Type B pancreatic cell (in vitro differentiated cells): ENCODE results near the gene LHX6. TPM values are rescaled to one million over a fixed set of nuclear protein-coding genes. Genes with fewer than 3 reads are reported as not detected.

Source experiments
- DNase-seq: peaks from one replicate; pipeline ENCODE4 v3.0.0; 2021; ENCODE audit warnings: mixed read lengths; ENCODE audit not compliant: unreplicated experiment; ENCODE audit errors: extremely low spot score
- H3K27ac Mint-ChIP-seq: 2 replicates; pipeline ENCODE4 v1.8.0; 2021; ENCODE audit warnings: mild to moderate bottlenecking, mixed read lengths
- H3K27me3 Mint-ChIP-seq: 2 replicates; pipeline ENCODE4 v1.8.0; 2021; ENCODE audit warnings: mixed read lengths
- H3K36me3 Mint-ChIP-seq: 2 replicates; pipeline ENCODE4 v1.8.0; 2021; ENCODE audit warnings: mixed read lengths
- H3K4me1 Mint-ChIP-seq: one replicate; pipeline ENCODE4 v1.8.0; 2021; ENCODE audit warnings: mixed read lengths; ENCODE audit not compliant: unreplicated experiment
- H3K4me3 Mint-ChIP-seq: 2 replicates; pipeline ENCODE4 v1.8.0; 2021; ENCODE audit warnings: mild to moderate bottlenecking, mixed read lengths
- H3K9me3 Mint-ChIP-seq: 2 replicates; pipeline ENCODE4 v1.8.0; 2021; ENCODE audit warnings: mixed read lengths
- total RNA-seq: library from RNA; stranded (reverse); gene quantifications from 2 replicates; pipeline ENCODE4 v1.2.1, GENCODE V29; 2021; ENCODE audit warnings: low replicate concordance
- TF ChIP-seq, protein P1 (sequence below): fragments of 200-600 bp; sonication (generic); conservative IDR thresholded peaks from 2 replicates; pipeline ENCODE4 v1.5.0; 2021; ENCODE audit warnings: antibody characterized with exemption, mild to moderate bottlenecking

The LHX6 gene
- total RNA-seq, 1 donor from 2014 or later, result 10.0 TPM

DNA sequence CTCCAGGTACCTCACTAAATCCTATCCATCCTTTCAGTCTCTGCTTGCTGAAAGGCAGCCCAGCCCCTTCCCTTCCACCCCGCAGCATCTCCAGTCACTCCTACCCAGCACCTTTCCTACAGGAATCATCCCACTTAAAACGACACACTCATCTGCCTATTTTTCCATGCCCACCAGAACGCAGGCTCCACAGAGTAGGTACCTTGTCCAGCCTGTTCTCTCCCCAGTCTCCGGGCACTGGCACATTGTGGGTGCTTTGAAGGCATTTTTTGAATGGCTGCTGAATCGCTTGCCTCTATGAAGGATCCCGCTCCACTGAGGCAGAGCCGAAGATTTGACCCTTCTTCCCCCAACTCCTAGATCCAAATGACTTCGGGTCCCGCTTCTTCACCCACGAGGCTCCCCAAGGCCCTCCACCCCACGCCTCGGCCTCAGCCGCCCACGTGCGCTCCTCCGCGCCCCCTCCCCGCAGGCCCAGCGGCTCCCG lies 15.6 kb downstream of the LHX6 start:
- TF ChIP-seq, protein P1, sequence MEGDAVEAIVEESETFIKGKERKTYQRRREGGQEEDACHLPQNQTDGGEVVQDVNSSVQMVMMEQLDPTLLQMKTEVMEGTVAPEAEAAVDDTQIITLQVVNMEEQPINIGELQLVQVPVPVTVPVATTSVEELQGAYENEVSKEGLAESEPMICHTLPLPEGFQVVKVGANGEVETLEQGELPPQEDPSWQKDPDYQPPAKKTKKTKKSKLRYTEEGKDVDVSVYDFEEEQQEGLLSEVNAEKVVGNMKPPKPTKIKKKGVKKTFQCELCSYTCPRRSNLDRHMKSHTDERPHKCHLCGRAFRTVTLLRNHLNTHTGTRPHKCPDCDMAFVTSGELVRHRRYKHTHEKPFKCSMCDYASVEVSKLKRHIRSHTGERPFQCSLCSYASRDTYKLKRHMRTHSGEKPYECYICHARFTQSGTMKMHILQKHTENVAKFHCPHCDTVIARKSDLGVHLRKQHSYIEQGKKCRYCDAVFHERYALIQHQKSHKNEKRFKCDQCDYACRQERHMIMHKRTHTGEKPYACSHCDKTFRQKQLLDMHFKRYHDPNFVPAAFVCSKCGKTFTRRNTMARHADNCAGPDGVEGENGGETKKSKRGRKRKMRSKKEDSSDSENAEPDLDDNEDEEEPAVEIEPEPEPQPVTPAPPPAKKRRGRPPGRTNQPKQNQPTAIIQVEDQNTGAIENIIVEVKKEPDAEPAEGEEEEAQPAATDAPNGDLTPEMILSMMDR, result no peak
- Mint-ChIP-seq H3K4me1 (peaks cover 6% of the 10 kb centered on the region), H3K36me3 (peaks cover 3% of the 10 kb centered on the region), H3K9me3 (no peaks in the 10 kb centered on the region), H3K4me3 (peak overlapping the region; percentile 70), H3K27me3 (peaks cover 83% of the 10 kb centered on the region), H3K27ac (no peak overlapping the region)
- no peak for DNase-seq

DNA sequence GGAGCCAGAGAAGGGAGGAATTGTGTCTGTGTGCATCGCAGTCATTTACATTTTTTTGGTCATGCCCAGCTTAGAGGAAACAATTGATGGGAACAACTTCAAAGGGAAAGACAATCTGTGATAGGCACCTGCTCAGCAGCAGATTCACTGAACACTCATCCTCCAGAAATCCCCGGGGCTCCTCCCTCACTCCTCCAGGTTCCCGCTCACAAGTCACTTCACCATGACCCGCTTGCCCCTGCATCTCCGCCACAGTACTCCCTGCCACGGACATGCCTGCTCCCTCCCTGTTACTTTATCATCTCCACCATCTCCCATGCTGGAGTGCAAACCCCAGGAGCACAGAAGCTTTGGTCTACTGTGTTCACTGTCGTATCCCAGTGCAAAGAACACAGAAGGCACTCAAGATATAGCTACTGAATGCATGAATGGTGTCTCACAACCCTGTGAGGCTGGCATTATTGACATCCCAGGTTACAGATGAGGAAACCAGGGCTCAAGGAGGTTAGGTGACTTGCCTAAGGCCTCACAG lies 16.2 kb downstream of the LHX6 start:
- TF ChIP-seq, protein P1, result no peak
- H3K36me3 Mint-ChIP-seq, result peaks cover 3% of the 10 kb centered on the region
- H3K4me3 Mint-ChIP-seq, result peak overlapping the region; percentile 70
- H3K27ac Mint-ChIP-seq, result no peak overlapping the region
- peaks cover 83% of the 10 kb centered on the region for H3K27me3 Mint-ChIP-seq
- H3K4me1 Mint-ChIP-seq, result no peaks in the 10 kb centered on the region
- H3K9me3 Mint-ChIP-seq, result no peaks in the 10 kb centered on the region
- no peak for DNase-seq

DNA sequence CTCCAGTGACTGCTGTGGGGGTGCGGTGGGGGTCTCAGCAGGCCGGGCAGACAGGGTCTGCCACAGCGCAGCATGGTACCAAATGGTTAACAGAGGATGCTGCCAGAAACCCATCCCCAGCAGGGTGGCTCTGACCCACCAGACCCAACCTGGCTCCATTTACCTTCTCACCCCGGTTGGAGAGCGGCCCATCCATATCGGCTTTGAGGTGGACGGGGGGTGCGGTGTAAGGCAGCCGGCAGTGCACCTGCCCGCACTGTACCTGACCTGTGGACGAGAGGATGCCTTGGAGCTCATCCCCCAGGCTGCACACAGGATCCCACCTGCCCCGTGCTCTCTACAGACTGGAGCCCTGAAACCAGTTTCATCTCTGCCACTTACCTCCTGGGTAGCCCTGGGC lies 19.3 kb downstream of the LHX6 start:
- TF ChIP-seq, protein P1, result no peak
- no peak overlapping the region for H3K27ac Mint-ChIP-seq

GRCh38 chr9:122207096-122207495 lies 21.7 kb downstream of the LHX6 start:
- TF ChIP-seq, protein P1, result no peak
- Mint-ChIP-seq H3K4me3 (no peak overlapping the region), H3K27me3 (peaks cover 54% of the 10 kb centered on the region), H3K9me3 (no peaks in the 10 kb centered on the region), H3K4me1 (peaks cover 7% of the 10 kb centered on the region), H3K27ac (no peak overlapping the region), H3K36me3 (no peaks in the 10 kb centered on the region)
- no peak for DNase-seq

More for the DNA sequence above, 19.3 kb downstream of the LHX6 start:
- Mint-ChIP-seq H3K27me3 (peaks cover 68% of the 10 kb centered on the region), H3K4me3 (no peak overlapping the region), H3K4me1 (peaks cover 7% of the 10 kb centered on the region), H3K9me3 (no peaks in the 10 kb centered on the region), H3K36me3 (no peaks in the 10 kb centered on the region)
- DNase-seq, result no peak

- no peaks in the 10 kb centered on the region for H3K9me3 Mint-ChIP-seq
- no peak for DNase-seq
- H3K27ac Mint-ChIP-seq, result no peak overlapping the region
- peaks cover 46% of the 10 kb centered on the region for H3K27me3 Mint-ChIP-seq
- H3K4me1 Mint-ChIP-seq, result peaks cover 7% of the 10 kb centered on the region
- no peak overlapping the region for H3K4me3 Mint-ChIP-seq
- no peaks in the 10 kb centered on the region for H3K36me3 Mint-ChIP-seq
- TF ChIP-seq, protein P1, result no peak
These were observed 22.4 kb downstream of the LHX6 start for GRCh38 chr9:122206118-122207046.
